GM23338 (cell line): ENCODE data around the gene CPM. TPM values are rescaled to one million over a fixed set of nuclear protein-coding genes. Genes with fewer than 3 reads are reported as not detected.

Source experiments
- ATAC-seq: fragments of 200-7000 bp; cut with Tn5 transposase; 3 replicates; pipeline ENCODE4 v1.9.1; 2020
- DNase-seq: peaks from one replicate; pipeline ENCODE4 v3.0.0-alpha.2; 2015; ENCODE audit warnings: low spot score
- H2AFZ ChIP-seq: fragments of 200-600 bp; sonication (generic); 2 replicates; pipeline ENCODE4 v1.8.0; 2016; ENCODE audit warnings: antibody characterized with exemption, mild to moderate bottlenecking, moderate library complexity
- H3F3A ChIP-seq: fragments of 200-600 bp; sonication (generic); replicated peaks from 2 replicates; pipeline ENCODE4 v1.8.0; 2017; ENCODE audit warnings: antibody characterized with exemption, mixed run types, low read depth
- H3K27ac ChIP-seq: fragments of 200-600 bp; sonication (generic); 2 replicates; pipeline ENCODE4 v1.6.1; 2016; ENCODE audit warnings: low read depth
- H3K27me3 ChIP-seq: fragments of 200-600 bp; sonication (generic); 2 replicates; pipeline ENCODE4 v1.8.0; 2016; ENCODE audit warnings: mild to moderate bottlenecking, mixed run types, moderate library complexity; ENCODE audit not compliant: insufficient read depth
- H3K36me3 ChIP-seq: fragments of 200-600 bp; sonication (generic); 2 replicates; pipeline ENCODE4 v1.8.0; 2016; ENCODE audit warnings: mild to moderate bottlenecking; ENCODE audit not compliant: insufficient read depth
- H3K4me1 ChIP-seq: fragments of 200-600 bp; sonication (generic); 2 replicates; pipeline ENCODE4 v1.8.0; 2016; ENCODE audit warnings: mild to moderate bottlenecking, moderate library complexity; ENCODE audit not compliant: insufficient read depth
- H3K4me2 ChIP-seq: fragments of 200-600 bp; sonication (generic); 2 replicates; pipeline ENCODE4 v1.7.1; 2017; ENCODE audit warnings: mixed run types
- H3K4me3 ChIP-seq: fragments of 200-600 bp; sonication (generic); 2 replicates; pipeline ENCODE4 v1.6.1; 2016; ENCODE audit warnings: mixed run types
- H3K79me2 ChIP-seq: fragments of 200-600 bp; sonication (generic); replicated peaks from 2 replicates; pipeline ENCODE4 v1.8.0; 2017; ENCODE audit warnings: mild to moderate bottlenecking; ENCODE audit not compliant: insufficient read depth
- H3K9me2 ChIP-seq: fragments of 200-600 bp; sonication (generic); 2 replicates; pipeline ENCODE4 v1.8.0; 2017; ENCODE audit not compliant: insufficient read depth
- H4K20me1 ChIP-seq: fragments of 200-600 bp; sonication (generic); replicated peaks from 2 replicates; pipeline ENCODE4 v1.8.0; 2017; ENCODE audit warnings: mild to moderate bottlenecking; ENCODE audit not compliant: insufficient read depth
- H3K27ac Mint-ChIP-seq: 2 replicates; pipeline ENCODE4 v1.8.0; 2020; ENCODE audit warnings: inconsistent platforms, mild to moderate bottlenecking, moderate library complexity, mixed read lengths
- H3K27me3 Mint-ChIP-seq: 3 replicates; pipeline ENCODE4 v1.8.0; 2022; ENCODE audit warnings: low read depth, mild to moderate bottlenecking, moderate library complexity, mixed read lengths, inconsistent platforms; ENCODE audit not compliant: insufficient read depth, poor library complexity
- H3K36me3 Mint-ChIP-seq: 3 replicates; pipeline ENCODE4 v1.8.0; 2021; ENCODE audit warnings: low read depth, mild to moderate bottlenecking, inconsistent platforms, moderate library complexity, mixed read lengths
- H3K4me1 Mint-ChIP-seq: 3 replicates; pipeline ENCODE4 v1.8.0; 2020; ENCODE audit warnings: mild to moderate bottlenecking, inconsistent platforms, mixed read lengths
- H3K4me3 Mint-ChIP-seq: 3 replicates; pipeline ENCODE4 v1.8.0; 2021; ENCODE audit warnings: moderate library complexity, mild to moderate bottlenecking, inconsistent platforms, mixed read lengths
- H3K9me3 Mint-ChIP-seq: 3 replicates; pipeline ENCODE4 v1.8.0; 2020; ENCODE audit warnings: moderate library complexity, mild to moderate bottlenecking, inconsistent platforms, mixed read lengths
- CREB1 ChIP-seq: fragments of 250-450 bp; sonication (Bioruptor Pico); IDR thresholded peaks from 2 replicates; pipeline ENCODE4 v1.5.0; 2020; ENCODE audit warnings: low read depth, mild to moderate bottlenecking, moderate library complexity
- ETS1 ChIP-seq: IDR thresholded peaks from 2 replicates; pipeline ENCODE4 v1.6.1; 2016; ENCODE audit warnings: antibody characterized with exemption
- EZH2 ChIP-seq: fragments of 200-600 bp; sonication (generic); IDR thresholded peaks from one replicate; pipeline ENCODE4 v1.8.0; 2017; ENCODE audit warnings: antibody characterized with exemption, mild to moderate bottlenecking, low read depth; ENCODE audit not compliant: unreplicated experiment
- JUNB ChIP-seq: IDR thresholded peaks from one replicate; pipeline ENCODE4 v1.6.1; 2016; ENCODE audit warnings: antibody characterized with exemption; ENCODE audit not compliant: unreplicated experiment
- NANOG ChIP-seq: IDR thresholded peaks from 2 replicates; pipeline ENCODE4 v1.6.1; 2016; ENCODE audit warnings: antibody characterized with exemption, borderline replicate concordance
- POLR2AphosphoS5 ChIP-seq: IDR thresholded peaks from 2 replicates; pipeline ENCODE4 v1.6.1; 2016; ENCODE audit warnings: antibody characterized with exemption, low read depth
- REST ChIP-seq: IDR thresholded peaks from one replicate; pipeline ENCODE4 v1.6.1; 2018; ENCODE audit warnings: antibody characterized with exemption; ENCODE audit not compliant: unreplicated experiment
- STAT1 ChIP-seq: IDR thresholded peaks from one replicate; pipeline ENCODE4 v1.6.1; 2016; ENCODE audit warnings: antibody characterized with exemption; ENCODE audit not compliant: unreplicated experiment
- ZNF114 ChIP-seq: fragments of 250-450 bp; sonication (Bioruptor Pico); IDR thresholded peaks from 2 replicates; pipeline ENCODE4 v1.5.0; 2020; ENCODE audit warnings: mild to moderate bottlenecking, moderate library complexity
- ZNF331 ChIP-seq: fragments of 250-450 bp; sonication (Bioruptor Pico); IDR thresholded peaks from 2 replicates; pipeline ENCODE4 v1.5.0; 2020; ENCODE audit warnings: low read depth, mild to moderate bottlenecking, moderate library complexity
- ZNF462 ChIP-seq: fragments of 250-450 bp; sonication (Bioruptor Pico); IDR thresholded peaks from 2 replicates; pipeline ENCODE4 v1.5.0; 2020; ENCODE audit warnings: mild to moderate bottlenecking, moderate library complexity
- polyA plus RNA-seq: library from polyadenylated mRNA; unstranded; fragments of >200 nt; fragmentation: Nextera tagmentation; extraction: Ambion mirVana; gene quantifications from 2 replicates; pipeline ENCODE4 v1.2.1, GENCODE V29; 2016
- total RNA-seq: library from RNA; depleted of rRNA; stranded (reverse); fragments of >200 nt; shearing (Covaris generic); gene quantifications from 2 replicates; pipeline ENCODE4 v1.2.3, GENCODE V29; 2014
- TF ChIP-seq, protein P1 (sequence below), 2 experiments: fragments of 200-600 bp in 1 of 2; sonication (generic) in 1 of 2; conservative IDR thresholded peaks; 2 replicates each; pipeline versions ENCODE4 v1.5.1 to v1.6.1; 2016 to 2017; ENCODE audit warnings: antibody characterized with exemption in 2 of 2, low read depth in 2 of 2, mild to moderate bottlenecking in 2 of 2, moderate library complexity in 1 of 2

The CPM gene
- total and polyA plus RNA-seq, 2 experiments from 2014 or later, result 0.37 to 5.8 TPM

- no peaks in the 10 kb centered on the region for H3K27me3 Mint-ChIP-seq
- H3K27ac Mint-ChIP-seq, result no peak overlapping the region
- H3K9me3 Mint-ChIP-seq, result no peaks in the 10 kb centered on the region
- H3K4me1 Mint-ChIP-seq, result no peaks in the 10 kb centered on the region
- no peak for ATAC-seq
- H3K79me2 ChIP-seq, result no peaks in the 10 kb centered on the region
- H3K27me3 ChIP-seq, result no peaks in the 10 kb centered on the region
- no peak for DNase-seq
- peak overlapping the region; percentile 28; the same call in 1 of the 2 replicates for H2AFZ ChIP-seq
- H3K4me2 ChIP-seq, result no peak overlapping the region
- no peaks in the 10 kb centered on the region for H4K20me1 ChIP-seq
- H3K4me3 Mint-ChIP-seq, result no peak overlapping the region
- no peak overlapping the region for H3K4me3 ChIP-seq
- H3K4me1 ChIP-seq, result no peaks in the 10 kb centered on the region
- no peaks in the 10 kb centered on the region for H3F3A ChIP-seq
- TF ChIP-seq ZNF114 (CRISPR knock-in tag) (no peak), NANOG (no peak), ETS1 (no peak), STAT1 (no peak), POLR2AphosphoS5 (no peak), ZNF331 (no peak), REST (no peak), ZNF462 (CRISPR knock-in tag) (no peak), JUNB (no peak), EZH2 (no peak), CREB1 (CRISPR knock-in tag) (no peak)
- TF ChIP-seq, protein P1, sequence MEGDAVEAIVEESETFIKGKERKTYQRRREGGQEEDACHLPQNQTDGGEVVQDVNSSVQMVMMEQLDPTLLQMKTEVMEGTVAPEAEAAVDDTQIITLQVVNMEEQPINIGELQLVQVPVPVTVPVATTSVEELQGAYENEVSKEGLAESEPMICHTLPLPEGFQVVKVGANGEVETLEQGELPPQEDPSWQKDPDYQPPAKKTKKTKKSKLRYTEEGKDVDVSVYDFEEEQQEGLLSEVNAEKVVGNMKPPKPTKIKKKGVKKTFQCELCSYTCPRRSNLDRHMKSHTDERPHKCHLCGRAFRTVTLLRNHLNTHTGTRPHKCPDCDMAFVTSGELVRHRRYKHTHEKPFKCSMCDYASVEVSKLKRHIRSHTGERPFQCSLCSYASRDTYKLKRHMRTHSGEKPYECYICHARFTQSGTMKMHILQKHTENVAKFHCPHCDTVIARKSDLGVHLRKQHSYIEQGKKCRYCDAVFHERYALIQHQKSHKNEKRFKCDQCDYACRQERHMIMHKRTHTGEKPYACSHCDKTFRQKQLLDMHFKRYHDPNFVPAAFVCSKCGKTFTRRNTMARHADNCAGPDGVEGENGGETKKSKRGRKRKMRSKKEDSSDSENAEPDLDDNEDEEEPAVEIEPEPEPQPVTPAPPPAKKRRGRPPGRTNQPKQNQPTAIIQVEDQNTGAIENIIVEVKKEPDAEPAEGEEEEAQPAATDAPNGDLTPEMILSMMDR (conservative IDR thresholded peaks at IDR 0.05; ENCODE audit: low read depth in 2 of 2), result no peak
- no peaks in the 10 kb centered on the region for H3K36me3 Mint-ChIP-seq
- H3K9me2 ChIP-seq, result no peaks in the 10 kb centered on the region; the same call in 1 of the 2 replicates
- no peaks in the 10 kb centered on the region for H3K36me3 ChIP-seq
- H3K27ac ChIP-seq, result no peak overlapping the region
Measured at GRCh38 chr12:68971404-68971803, 38.4 kb upstream of the CPM start.
